GM18499 (cell line): ENCODE measurements around the gene GPR152.
"Not testable (repeated sequence)": the region's sequence is repeated elsewhere in the genome, so short reads cannot be mapped to it uniquely, and the experiment has no call there.

ENCODE experiments used
- ATAC-seq: cut with Tn5 transposase; IDR thresholded peaks from one replicate; pipeline ENCODE4 v1.9.1; 2021; ENCODE audit warnings: moderate number of reproducible peaks; ENCODE audit not compliant: insufficient read depth, unreplicated experiment

GPR152 gene

DNA sequence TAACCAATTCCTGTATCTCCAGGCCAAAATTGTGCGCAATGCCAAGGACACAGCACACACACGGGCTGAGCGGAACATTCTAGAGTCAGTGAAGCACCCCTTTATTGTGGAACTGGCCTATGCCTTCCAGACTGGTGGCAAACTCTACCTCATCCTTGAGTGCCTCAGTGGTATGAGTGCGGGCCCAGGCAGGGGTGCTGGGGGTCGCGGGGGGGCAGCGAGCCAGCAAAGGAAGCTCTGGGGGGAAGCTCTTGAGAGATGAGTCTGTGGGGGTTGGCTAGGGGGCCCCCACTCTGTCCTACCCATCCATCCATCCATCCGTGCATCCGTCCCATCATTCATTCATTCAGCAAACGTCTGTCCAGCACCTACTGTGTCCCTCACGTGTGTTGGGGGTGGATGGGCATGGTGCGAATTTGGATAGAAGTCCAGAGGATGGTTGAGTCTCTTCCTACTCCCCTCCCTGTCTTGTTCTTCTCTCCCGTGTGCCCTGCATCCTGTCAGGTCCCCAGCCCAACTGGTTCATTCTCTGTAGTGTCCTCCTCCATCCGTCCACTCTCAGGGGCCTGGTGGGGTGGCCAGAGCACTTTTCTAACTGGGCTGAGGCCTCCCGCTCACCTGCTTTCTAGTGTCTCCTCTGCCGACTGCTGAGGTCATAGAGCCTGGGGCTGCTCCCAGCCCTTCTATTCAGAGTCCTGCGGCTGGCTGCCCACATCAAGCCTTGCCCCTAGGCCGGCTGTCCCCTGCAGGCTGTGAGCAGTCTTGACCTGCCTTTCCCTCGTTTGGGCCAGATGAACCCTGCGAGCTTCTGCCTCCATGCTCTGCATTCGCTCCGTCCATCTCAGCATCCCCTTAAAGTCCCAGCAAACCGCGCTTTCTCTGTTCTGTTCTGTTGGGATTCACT lies 20.9 kb downstream of the GPR152 start:
- no peak for ATAC-seq

DNA sequence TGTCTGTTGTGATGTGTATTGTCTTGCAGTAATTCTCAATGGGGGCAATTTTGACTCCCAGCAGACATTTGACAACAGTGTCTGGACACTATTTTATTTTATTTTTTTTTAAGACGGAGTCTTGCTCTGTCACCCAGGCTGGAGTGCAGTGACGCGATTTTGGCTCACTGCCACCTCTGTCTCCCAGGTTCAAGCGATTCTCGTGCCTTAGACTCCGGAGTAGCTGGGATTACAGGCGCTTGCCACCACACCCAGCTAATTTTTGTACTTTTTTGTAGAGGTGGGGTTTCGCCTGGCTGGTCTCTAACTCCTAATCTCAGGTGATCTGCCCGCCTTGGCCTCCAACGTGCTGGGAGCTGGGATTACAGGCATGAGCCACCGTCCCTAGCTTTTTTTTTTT lies 22.8 kb downstream of the GPR152 start:
- ATAC-seq: no peak

DNA sequence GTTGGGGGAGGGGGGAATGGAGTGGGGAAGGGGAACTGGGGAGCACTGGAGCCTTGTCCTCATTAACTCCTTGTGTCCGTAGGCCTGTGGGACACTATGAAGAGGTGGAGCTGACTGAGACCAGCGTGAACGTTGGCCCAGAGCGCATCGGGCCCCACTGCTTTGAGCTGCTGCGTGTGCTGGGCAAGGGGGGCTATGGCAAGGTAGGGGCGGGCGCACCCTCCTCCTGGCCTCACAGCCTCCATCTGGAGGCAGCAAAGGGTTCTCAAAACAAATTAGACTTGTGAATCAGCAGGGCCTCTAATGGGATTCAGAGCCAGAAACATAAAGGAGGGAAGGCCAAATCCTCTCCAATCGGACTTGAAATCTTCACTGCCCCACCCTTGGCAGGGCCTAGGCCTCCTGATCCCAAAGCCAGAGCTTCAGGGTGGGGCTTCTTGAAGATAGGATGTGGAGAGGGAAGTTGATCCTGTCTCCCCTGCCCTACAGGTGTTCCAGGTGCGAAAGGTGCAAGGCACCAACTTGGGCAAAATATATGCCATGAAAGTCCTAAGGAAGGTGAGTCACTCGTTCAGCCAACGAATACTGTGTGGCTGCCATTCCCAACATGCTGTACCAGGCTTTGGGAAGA lies 23.4 kb downstream of the GPR152 start:
- ATAC-seq: no peak

DNA sequence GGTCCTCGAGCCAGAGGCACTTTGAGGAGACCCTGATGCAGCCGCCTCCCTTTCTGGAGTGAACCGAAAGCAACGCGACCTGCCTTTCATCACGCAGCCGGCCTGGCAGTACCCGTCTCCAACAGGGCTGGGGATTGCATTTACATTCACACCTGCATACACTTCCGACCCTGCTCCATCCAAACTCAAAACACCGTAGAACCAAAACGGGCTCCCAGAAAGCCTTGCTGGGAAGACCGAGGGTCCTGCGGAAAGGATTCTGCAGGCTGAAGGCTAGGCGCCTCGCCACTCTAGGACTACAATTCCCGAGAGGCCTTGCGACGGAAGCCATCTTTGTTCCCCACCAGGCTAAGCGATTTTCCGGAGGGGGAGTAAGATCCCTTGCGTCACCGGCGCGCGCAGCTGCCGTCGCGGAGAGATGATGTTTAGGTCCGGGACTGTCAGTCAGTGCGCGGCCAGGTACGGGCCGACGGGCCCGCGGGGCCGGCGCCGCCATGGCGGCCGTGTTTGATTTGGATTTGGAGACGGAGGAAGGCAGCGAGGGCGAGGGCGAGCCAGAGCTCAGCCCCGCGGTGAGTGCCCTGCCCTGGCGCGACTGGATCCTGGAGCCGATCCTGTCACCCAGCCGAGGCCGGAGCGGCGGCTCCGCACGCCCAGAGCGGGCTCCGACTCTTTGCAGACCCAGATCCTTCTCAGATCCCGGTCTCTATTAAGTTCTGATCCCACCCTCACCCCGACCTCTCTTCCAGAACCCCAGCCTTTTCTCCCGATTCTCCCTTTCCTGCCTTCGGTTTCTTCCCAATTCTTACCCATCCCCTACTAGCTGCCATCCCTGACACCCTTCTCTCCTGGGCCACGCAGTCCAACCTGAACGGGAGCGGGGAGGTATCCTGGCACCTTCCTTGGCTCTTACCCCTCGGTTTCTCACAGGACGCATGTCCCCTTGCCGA lies 24.2 kb downstream of the GPR152 start, which contains the start of gene RPS6KB2:
TSS of gene RPS6KB2 (plus strand) at position 443 of the 950 bp plus-strand sequence. CDS start at position 495, 52 bp downstream.
- ATAC-seq: peak; percentile 55

DNA sequence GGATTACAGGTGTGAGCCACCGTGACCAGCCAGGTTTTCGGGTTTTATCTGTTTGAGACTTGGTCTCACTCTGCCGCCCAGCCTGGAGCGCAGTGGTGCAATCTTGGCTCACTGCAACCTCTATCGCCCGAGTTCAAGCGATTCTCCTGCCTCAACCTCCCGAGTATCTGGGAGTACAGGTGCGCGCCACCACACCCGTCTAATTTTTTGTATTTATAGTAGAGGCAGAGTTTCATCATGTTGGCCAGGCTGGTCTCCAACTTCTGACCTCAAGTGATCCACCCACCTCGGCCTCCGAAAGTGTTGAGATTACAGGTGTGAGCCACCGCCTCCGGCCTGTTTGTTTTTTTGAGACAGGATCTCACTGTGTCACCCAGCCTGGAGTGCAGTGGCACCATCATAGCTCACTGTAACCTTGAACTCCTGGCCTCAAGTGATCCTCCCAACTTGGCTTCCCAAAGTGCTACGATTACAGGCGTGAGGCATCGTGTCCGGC lies 25.1 kb downstream of the GPR152 start:
- not testable (repeated sequence) for ATAC-seq

DNA sequence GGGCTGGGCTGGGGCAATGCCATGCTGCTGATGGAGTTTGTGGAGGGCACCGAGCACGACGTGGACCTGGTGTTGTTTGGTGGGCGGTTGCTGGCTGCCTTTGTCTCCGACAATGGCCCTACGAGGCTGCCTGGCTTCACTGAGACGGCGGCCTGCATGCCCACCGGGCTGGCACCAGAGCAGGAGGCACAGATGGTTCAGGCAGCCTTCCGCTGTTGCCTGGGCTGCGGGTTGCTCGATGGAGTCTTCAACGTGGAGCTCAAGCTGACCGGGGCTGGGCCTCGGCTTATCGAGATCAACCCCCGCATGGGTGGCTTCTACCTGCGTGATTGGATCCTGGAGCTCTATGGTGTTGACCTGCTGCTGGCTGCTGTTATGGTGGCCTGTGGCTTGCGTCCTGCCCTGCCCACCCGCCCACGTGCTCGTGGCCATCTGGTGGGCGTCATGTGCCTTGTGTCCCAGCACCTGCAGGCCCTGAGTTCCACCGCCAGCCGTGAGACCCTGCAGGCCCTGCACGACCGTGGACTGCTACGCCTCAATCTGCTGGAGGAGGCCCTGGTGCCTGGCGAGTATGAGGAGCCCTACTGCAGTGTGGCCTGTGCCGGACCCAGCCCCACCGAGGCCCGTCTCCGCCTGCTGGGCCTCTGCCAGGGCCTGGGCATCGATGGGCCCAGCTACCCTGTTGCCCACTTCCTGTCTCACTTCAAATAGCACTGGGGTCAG lies 28.5 kb downstream of the GPR152 start:
- no peak for ATAC-seq

DNA sequence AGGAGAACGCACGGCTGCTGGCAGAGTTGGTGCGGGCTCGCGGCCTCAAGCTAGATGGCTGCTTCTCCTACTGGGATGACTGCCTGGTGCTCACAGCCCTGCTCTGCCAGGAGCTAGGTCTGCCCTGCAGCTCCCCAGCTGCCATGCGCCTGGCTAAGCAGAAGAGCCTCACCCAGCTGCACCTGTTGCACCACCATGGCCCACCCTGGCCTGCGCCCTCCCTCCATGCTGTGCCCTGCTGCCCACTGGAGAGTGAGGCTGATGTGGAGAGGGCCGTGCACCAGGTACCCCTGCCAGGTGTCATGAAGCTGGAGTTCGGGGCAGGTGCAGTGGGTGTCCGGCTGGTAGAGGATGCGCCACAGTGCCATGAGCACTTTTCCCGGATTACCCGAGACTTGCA lies 29.1 kb downstream of the GPR152 start:
- no peak for ATAC-seq

DNA sequence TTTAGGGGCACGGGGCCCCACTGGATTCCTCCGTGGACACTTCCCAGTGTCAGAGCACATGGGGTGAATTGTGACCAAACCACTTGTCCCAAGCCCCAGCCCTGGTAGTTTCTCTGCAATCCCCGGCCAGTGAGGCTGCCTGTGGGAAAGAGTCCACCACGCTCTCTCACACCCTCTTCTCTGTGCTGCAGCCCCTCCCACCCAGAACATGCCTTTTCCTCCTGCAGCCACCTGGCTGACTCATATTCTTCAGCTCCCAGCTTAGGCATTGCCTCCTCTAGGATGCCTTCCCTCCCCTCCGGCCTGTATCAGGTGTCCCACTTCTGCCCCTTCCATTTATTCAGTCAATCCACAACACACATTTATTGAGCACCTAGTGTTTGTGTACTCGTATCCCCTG lies 29.6 kb downstream of the GPR152 start:
- ATAC-seq: no peak

DNA sequence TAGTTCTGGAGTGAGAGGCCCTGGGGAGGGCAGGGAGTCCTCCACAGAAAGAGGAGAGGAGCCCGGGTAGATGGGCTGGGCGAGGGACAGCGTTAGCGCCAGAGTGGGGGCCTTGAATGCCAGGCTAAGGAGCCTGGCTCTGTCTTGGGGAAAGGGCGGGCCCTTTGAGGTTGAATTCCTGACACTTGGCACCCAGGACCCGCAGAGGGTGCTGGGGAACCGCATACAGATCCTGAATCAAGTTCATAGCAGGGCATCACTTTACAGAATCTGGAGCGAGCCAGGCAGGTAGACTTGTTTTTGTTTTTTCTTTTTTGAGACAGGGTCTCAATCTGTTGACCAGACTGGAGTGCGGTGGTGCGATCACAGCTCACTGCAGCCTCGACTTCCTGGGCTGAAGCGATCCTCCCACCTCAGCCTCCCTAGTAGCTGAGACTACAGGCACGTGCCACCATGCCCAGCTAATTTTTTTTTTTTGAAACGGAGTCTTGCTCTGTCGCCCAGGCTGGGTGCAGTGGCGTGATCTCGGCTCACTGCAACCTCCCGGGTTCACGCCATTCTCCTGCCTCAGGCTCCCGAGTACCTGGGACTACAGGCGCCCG lies 31.0 kb downstream of the GPR152 start:
- no peak for ATAC-seq

DNA sequence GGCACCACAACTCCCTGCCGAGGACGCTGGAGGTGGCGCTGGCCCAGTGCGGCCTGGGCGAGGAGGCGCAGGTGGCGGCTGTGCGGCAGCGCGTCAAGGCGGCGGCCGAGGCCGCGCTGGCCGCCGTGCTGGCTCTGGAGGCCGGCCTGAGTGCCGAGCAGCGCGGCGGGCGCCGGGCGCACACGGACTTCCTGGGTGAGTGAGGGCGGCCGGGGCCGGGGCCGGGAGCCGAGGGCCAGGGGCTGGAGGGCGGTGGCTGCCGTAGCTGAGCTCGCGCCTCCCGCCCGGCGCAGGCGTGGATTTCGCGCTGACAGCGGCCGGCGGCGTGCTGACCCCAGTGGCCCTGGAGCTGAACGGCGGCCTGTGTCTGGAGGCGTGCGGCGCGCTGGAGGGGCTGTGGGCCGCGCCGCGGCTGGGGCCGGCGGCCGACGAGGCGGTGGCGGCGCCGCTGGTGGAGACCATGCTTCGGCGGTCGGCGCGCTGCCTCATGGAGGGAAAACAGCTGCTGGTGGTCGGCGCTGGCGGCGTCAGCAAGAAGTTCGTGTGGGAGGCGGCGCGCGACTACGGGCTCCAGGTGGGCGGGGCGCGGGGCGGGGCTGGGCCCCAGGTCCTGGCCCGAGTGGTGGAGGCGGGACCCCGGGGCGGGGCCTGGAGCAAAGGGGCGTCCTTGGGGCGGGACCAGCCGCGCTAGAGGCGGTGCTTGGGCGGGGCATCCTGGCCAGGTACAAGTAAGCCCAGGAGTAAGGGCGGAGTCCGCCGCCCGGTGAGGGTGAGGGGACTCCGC lies 31.7 kb downstream of the GPR152 start:
- ATAC-seq: peak; percentile 48

DNA sequence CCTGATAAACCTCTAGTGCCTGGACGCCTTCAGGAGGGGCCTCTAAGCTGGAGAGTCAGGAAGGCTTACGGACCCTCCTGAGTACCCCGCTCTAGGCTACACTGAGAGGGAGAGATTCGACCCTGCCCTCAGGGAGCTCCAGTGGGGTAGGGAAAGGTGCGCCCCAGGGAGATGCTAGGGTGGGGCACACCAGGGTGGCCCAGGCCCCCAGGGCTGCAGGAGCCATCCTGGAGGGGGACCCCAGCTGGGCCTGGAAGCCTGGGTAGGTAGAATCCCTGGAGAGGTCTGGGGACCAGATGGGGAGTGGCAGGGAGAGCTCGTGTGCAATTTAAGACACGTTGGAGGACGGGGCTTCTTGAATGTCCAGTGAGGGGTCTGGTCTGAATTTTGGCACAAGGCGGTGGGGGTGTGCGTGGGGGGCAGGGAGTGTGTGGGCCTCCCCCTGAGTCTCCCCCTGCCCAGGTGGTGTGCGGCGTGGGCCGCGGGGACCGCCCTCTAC lies 32.3 kb downstream of the GPR152 start:
- ATAC-seq: no peak

DNA sequence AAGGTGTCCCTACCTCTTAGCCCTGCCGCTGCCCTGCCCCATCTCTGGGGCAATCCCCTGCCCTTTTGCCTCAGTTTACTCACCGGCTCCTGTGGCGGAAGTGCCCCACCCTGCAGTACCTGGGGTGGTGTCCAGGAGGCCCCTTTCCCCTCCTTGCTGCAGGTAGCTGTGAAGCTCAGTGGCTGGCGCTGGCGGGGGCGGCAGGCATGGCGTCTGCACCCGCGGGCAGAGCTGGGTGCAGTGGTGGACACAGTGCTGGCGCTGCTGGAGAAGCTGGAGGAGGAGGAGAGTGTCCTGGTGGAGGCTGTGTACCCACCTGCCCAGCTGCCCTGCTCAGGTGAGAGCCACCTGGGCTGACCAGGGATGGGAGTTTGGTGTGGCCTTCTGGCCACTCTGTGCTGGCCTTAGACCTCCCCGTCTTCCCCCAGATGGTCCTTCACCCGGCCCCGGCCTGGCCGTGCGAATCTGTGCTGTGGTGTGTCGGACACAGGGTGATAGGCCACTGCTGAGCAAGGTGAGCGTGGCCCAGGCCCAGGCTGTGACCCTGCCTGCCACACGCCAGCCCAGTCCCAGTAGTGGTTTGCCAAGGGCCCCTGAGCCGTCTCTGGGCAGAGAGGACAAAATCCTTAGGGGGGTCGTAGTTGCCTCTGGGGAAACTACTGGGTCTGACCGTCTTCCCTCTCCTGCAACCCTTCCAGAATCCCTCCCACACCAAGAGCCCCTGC lies 33.0 kb downstream of the GPR152 start:
- ATAC-seq: no peak

DNA sequence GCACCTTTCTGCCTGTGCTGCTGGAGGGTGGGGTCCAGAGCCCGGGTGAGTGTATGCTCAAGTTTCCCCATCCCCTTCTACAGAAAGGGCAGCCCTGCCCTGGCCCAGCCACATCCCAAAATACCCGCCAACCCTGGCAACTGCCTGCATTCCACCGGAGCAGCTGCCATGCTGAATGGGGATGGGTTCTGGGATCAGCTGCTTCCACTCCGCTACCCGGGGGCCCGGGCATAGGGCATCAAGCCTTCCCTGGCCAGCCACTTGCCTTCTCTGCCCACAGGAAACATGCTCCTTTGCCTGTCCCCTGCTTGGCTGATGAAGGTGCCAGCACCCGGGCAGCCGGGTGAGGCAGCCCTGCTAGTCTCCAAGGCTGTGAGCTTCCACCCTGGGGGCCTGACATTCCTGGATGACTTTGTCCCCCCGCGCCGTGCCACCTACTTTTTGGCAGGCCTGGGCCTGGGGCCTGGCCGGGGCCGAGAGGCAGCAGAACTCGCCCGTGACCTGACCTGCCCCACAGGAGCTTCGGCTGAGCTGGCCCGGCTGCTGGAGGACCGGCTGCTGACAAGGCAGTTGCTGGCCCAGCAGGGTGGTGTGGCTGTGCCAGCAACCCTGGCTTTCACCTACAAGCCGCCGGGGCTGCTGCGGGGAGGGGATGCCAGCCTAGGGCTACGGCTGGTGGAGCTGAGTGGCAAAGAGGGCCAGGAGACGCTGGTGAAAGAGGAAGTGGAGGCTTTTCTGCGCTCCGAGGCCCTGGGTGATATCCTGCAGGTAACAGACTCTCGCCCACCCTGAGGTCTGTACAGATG lies 33.9 kb downstream of the GPR152 start:
- ATAC-seq: no peak

DNA sequence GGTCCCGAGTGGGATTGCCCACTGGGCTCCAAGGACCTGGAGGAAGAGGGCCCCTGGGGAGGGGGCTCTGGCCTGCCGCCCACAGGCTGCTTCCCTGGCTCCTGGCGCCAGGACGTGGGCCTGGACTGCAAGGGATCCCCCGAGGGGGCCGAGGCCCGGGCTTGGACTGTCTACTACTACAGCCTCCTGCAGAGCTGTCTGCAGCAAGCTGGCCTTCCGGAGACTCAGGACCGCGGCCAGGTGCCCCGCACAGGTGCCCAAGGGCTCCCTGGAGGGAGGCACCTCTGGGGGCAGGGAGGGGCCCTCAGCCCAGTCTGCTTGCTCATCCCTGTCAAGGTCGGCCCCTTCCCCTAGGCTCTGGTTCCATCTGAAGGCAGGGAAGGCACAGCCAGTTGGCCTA lies 35.1 kb downstream of the GPR152 start:
- no peak for ATAC-seq

DNA sequence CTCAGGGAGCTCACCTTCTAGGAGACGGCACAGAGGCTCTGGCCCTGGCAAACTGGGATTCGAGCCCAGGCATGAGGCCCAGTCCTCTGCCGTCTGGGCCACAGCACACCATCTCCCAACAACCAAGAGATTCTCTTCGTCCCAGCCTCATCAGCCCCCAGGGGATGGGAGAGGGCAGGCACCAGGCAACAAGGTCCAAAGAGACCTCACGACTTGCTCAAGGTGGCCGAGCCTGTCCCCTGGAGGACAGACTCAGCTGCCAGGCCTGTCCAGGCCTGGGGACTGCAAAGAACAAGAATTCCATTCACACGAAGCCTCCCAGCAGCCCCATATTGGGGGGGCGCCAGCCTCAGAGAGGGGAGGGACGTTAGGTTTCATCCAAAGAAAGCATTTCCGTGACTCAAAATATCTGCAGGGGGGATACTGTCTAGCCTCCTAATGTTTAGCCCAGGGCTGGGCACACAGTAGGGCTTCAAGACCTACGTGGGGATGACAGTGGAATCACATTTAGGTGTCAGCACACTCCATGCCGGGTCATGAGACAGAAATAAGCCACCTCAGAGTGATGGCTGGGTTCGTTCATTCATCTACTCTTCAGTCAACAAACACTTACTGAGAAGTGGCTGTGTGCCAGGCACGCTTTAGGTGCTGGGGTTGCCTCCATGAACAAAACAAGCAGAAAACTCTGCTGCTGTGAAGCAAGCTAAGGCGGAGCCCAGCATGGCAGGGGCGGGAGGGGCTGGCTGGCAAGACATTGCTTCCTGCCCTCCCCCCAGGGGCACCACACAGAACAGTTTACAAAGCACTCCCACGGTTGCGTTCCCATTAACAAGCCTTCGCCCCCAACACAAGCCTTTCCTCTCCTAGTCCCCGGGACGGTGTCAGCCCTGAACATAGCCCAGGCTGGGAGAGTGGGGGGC lies 35.9 kb downstream of the GPR152 start:
- no peak for ATAC-seq
